Measurements from ENCODE around the gene NUBPL.
"Not testable (repeated sequence)": the region's sequence is repeated elsewhere in the genome, so short reads cannot be mapped to it uniquely, and the experiment has no call there.

The NUBPL gene

DNA sequence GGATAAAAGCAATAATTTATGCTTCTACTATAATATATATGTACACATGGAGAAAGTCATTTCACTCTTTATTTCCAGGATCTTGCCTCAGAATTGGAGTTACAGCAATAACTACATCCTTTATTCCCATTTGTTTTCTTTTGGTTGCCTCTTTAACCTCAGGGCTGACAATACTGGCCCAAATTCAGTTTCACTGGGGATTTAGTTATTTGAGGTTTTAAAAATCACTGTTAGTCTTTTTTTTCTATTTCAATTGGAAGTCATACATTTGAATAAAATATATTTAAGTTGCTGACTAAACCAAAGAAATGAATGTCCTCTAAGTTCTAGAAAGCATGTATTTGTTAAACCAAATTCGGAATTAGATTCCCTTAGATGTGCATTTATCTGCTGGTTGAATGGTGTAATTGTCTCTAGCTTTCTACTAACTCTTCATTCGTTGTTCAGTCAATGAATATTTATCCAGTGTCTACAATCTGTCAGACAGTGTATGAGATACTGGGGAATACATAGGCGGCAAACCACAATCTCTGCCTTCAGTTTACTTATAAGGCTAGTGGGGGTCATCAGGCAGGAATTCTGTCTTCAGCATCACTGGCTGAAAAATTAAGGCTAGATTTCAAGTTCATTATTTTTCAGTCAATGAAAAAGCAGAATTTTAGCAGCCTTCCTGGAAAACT lies 325.1 kb downstream of the NUBPL start:
- no peak for DNase-seq

DNA sequence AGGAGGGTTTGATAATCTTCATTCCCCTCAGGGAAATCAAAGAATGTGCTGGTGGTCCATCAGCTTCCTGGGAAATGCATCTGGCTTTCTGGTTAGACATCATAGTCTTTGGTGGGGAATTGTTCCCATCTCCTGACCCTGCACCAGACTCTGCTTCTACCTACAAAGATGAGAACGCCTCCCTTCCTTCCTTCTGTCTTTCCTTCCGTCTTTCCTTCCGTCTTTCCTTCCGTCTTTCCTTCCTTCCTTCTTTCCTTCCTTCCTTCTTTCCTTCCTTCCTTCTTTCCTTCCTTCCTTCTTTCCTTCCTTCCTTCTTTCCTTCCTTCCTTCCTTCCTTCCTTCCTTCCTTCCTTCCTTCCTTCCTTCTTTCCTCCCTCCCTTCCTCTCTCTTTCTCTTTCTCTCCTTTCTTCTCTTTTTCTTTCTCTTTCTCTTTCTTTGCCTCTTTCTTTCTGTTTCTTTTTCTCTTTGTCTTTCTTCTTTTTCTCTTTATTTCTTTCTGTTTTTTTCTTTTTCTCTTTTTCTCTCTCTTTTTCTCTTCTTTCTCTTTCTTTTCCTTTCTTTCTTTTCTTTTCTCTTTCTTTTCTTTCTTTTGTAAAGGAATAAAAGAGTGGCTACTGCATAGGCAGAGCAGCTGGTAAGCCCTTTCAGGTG lies 326.9 kb downstream of the NUBPL start:
- DNase-seq = no peak

DNA sequence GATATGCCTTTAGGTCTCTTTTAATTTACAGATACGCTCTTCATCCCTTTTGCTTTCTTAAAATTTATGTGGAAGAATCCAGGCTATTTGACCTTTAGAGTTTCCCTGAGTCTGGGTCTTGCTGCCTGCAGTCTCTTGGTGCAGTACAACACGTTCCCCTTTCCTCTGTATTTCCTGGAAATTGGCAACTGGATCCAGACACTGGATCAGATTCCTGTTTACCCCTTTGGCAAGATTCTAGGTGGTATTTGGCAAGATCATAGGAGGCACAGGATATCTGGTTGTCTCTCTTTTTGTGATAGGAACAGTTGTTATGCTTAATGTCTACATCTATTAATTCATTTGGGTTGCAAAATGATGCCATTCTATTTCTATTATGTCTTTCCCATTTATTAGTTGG lies 328.1 kb downstream of the NUBPL start:
- DNase-seq = no peak

DNA sequence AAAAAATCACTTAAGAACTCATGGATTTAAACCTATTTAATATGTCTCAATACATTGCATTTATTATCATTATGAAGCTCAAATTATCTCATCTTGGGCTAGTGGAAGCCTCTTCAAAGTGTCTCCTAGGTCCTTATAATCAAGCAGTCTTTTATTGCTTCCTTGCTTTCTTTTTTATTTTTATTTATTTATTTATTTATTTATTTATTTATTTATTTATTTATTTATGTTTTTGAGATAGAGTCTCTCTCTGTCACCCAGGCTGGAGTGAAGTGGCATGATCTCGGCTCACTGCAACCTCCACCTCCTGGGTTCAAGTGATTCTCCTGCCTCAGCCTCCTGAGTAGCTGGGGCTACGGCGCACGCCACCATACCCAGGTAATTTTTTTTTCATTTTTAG lies 329.0 kb downstream of the NUBPL start:
- not testable (repeated sequence) for DNase-seq

DNA sequence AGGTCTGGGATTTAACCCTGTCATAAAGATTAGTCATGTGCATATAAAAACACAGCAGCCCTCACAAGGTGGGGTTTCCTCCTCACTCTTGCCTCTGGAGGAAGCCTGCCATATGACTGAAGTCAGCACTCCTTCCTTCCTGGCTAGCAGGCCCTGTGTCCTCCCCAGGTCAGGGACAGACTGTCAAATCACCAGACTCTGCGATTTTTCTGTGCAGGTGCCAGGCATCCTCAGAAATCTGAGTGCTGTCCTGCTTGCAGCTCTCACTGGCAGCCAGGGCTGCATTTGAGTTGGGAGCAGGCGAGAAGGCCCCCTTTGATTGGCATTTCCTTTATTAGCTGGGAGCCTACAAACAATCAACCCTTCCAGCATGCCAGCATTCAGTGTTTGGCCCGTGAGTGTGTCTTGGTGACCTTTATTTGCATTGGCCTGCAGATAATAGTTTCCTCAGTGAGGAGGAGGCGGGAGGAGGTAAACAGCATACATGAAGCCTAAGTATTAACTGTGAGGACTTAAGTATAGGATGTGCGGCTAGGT lies 332.1 kb downstream of the NUBPL start:
- DNase-seq = peak; percentile 39

DNA sequence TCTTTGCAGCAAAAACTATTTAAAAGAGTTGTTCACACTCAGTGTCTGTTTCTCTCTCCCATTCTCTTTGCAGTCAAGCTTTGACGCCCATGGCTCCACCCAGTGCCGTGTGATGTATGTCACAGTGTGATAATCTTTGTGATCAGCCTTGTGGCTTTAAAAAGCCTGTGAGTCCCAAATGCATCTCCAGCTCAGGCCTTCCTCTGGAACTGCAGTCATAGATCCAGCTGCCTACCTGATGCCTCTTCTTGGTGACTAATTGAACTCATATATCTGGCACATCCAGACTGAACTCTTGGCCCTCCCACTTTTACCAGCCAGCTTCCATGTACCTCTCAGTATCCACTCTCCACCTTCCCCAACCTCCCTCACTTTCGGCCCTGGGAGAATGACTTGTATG lies 333.1 kb downstream of the NUBPL start:
- no peak for DNase-seq

DNA sequence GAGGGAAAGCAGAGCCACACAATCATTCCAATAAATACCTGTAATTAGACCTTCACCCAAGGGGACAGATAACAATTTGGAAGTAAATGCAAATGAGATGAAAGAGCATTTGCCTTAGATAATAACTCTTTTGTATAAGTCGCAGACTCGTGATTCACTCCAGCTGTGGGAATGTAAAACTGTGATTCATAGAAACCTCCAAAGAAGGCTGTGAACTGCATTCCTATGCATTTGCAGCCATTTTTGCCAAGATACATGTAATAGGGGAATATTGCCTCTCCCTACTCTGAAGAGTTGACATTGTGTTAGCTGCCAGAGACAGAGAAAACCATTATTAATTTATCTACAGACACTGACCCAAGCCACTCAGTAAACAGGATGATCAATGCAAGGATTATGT lies 334.0 kb downstream of the NUBPL start:
- no peak for DNase-seq

DNA sequence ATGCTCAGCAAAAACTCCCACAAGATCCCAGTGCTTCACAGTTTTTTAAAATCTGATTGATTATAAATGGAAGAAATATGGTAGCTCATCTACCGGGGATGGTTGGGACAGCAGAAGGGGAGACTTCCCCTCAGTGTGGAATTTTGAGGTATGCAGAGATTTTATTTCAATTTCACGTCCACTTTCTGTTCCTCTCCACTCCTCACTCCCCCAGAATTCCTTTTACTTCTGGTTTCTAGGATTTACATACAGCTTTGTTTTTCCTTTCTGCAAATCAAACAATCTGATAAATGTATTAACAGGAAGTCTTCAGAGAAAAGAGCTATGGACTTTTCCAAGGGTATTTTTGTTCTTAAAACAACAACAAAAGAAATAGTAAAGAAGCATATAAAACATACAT lies 334.4 kb downstream of the NUBPL start:
- no peak for DNase-seq

DNA sequence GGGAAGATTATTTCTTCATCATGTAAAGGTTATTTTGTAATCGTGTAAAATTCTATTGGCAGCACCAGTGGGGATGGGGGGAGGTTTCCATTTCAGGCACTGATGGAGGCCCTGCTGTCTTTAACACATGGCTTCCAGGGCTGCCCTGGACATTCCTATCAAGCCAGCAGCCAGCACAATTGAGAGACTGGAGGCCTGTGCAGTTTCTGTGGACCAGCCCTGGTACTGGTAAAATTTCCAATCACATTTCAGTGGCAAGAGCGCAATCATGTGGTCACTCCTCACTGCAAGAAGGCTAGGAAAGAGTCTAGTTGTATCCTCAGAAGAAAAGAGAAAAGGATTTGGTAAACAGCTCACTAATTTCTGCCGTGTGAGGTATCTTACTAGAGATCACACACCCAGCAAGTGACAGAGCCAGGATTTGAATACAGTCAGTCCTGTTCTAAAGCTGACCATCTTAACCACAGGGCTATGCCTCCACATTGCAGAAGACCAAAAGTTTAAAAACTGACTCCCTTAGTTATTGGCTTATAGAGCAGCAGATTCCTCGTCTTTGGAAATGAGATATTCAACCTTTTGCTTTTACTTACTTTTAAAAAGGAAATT lies 336.5 kb downstream of the NUBPL start:
- DNase-seq = no peak

DNA sequence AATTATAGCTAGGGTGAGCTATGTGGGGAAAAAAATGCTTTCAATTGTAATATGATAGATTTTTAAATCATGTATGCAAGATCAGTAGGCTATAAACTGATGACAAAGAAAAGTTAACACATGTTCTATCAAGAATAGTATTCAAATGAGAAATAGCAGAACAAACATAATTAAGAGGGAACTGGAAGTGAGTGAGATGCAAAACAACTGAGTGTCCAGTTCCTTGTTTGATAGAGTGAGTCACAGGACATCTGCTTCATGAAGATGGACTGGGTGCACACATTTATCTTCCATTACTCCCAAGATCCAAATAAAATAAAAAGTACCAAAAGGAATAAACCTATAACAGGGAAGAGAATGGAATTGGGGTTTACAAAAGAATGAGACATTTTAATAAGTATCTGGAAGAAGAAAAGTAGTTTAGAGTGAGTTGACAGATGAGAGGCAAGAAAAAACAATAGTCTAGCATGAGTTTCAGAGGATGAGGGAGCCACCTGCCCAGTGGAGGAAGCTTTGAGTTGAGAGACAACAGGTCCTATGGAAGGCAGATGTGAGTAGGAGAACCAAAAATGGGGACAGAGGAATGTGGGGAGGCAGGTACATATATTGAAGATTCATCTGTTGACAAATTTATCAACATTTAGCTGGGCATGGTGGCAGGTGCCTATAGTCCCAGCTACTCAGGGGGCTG lies 337.8 kb downstream of the NUBPL start:
- no peak for DNase-seq

DNA sequence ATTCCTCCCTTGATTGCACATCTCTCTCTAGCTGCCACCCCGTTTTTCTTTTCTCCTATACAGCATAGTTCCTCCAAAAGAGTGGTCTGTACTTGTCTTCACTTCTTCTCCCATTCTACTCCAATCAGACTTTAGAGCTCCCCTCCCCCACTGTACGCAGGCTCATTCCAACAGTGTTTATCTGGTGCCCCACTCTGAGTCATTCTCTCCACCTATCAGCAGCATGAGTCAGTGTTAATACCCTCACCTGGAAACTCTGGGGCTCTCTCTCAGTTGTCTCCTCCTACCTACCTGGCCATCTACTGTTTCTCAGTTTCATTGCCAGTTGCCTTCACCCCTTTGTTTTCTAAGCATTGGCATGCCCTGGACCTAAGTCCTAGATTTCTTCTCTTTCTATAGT lies 340.8 kb downstream of the NUBPL start:
- DNase-seq = no peak

DNA sequence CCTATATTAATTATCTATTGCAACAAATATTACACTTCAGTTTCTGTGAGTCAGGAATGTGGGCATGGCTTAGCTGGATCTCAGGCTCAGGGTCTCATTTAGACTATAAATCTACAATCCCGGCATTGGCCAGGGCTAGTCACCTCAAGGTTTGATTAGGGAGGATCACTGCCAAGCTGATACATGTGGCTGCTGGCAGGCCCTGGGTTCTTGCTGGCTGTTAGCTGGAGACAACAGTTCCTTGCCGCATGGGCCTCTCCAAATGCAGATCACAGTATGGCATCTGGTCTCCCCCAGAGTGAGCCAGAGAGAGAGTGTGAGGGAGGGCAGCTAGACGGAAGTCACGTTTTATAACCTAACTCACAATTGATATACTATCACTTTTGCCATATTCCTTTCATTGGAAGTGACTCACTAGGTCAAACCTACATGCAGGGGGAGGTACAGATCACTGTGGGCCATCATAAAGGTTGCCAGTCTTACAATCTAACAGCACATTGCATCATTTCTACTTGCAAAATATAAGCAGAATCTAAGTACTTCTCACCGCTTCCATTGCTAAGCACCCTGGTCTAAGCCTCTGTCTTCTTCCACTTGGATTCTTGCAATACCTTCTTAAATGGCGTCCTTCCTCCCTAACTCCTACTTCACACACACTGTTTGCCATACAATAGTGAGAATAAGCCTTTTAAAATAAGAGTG lies 341.9 kb downstream of the NUBPL start:
- DNase-seq = no peak

DNA sequence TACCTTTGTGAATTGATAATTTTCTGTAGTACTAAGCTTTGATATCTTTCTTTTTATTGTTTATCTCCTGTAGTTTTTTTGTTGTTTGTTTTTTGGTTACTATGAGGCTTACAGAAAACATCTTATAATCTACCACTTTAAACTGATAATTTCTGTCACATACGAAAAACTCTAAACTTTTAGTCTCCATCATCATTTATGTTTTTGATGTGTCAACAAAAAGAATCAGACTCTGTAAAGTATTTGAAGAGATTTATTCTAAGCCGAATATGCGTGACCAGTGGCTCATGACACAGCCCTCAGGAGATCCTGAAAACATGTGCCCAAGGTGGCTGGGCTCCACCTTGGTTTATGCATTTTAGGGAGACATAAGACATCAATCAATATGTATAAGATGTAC lies 348.8 kb downstream of the NUBPL start:
- DNase-seq = no peak

All from DMS153 (cell line).